Measurements from ENCODE around the gene BIRC3. TPM values are rescaled to one million over a fixed set of nuclear protein-coding genes. Genes with fewer than 3 reads are reported as not detected.
"Not testable (repeated sequence)": the region's sequence is repeated elsewhere in the genome, so short reads cannot be mapped to it uniquely, and the experiment has no call there.

Gene BIRC3
- total RNA-seq, 2 donors from 2014 or later = 41.7 to 53.6 TPM

DNA sequence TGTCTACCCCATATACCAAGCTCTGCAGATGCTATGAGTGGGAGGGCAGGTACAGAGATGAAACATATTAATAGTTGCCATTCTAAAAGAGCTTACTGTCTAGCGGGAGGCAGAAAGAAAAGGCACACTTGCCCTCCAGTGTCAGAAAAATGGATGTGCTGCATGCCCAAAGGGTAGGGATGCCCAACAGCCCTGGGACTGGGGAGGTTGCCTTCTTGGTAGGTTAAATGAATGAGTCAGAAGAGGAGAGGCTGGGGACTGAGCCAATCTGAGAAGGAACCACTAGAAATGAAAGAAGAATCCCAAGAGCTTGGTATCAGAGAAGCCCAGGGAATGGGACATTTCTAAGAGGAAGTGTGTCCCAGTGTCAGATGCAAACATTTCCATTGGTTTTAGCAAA is 1.2 kb downstream of the BIRC3 start:
- ATAC-seq = no peak
- intact Hi-C loops (cut with DNase I, micrococcal nuclease) = no loop called here
- DNase-seq = no peak

- no peak for DNase-seq
- intact Hi-C loops (cut with DNase I, micrococcal nuclease) = no loop called here
- ATAC-seq = no peak
These were observed 2.3 kb downstream of the BIRC3 start for GRCh38 chr11:102319544-102319943.

GRCh38 chr11:102320188-102320587 is 2.9 kb downstream of the BIRC3 start:
- DNase-seq (no peak), ATAC-seq (no peak)
- intact Hi-C loops (cut with DNase I, micrococcal nuclease) = no loop called here

GRCh38 chr11:102320679-102321078 is 3.4 kb downstream of the BIRC3 start:
- ATAC-seq (no peak), DNase-seq (no peak)
- intact Hi-C loops (cut with DNase I, micrococcal nuclease) = no loop called here

DNA sequence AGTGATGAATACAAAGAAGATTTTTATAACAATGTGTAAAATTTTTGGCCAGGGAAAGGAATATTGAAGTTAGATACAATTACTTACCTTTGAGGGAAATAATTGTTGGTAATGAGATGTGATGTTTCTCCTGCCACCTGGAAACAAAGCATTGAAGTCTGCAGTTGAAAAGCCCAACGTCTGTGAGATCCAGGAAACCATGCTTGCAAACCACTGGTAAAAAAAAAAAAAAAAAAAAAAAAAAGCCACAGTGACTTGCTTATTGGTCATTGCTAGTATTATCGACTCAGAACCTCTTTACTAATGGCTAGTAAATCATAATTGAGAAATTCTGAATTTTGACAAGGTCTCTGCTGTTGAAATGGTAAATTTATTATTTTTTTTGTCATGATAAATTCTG is 5.3 kb downstream of the BIRC3 start:
- DNase-seq = no peak
- intact Hi-C loops (cut with DNase I, micrococcal nuclease) = no loop called here
- ATAC-seq = no peak

GRCh38 chr11:102323542-102324251 is 6.4 kb downstream of the BIRC3 start:
- DNase-seq (no peak), ATAC-seq (no peak)
- intact Hi-C loops (cut with DNase I, micrococcal nuclease) = no loop called here

DNA sequence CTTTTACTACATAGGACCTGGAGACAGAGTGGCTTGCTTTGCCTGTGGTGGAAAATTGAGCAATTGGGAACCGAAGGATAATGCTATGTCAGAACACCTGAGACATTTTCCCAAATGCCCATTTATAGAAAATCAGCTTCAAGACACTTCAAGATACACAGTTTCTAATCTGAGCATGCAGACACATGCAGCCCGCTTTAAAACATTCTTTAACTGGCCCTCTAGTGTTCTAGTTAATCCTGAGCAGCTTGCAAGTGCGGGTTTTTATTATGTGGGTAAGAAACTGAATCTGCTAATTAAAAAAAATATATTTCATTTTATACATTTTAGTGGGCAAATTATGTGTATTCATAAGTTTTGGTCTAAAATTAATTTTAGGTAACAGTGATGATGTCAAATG is 7.8 kb downstream of the BIRC3 start:
- intact Hi-C loops (cut with DNase I, micrococcal nuclease) = no loop called here
- ATAC-seq = no peak

DNA sequence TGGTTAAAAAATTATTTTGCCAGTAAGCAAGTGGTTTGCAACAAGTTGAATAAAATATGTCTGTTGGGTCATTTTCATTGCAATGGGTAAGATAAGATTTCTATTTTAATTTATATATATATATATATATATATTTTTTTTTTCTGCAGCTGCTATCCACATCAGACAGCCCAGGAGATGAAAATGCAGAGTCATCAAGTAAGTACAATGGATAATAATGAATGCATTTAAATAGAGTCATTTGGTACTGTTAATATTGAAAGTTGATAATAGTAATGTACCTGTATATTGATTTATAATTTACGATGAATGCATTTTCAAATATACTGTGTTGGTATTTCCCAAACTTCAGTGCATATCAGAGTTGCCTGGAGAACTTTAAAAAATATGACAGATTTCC is 11.5 kb downstream of the BIRC3 start:
- DNase-seq (no peak), ATAC-seq (no peak)
- intact Hi-C loops (cut with DNase I, micrococcal nuclease) = no loop called here

More for the DNA sequence above, 7.8 kb downstream of the BIRC3 start:
- no peak for DNase-seq

DNA sequence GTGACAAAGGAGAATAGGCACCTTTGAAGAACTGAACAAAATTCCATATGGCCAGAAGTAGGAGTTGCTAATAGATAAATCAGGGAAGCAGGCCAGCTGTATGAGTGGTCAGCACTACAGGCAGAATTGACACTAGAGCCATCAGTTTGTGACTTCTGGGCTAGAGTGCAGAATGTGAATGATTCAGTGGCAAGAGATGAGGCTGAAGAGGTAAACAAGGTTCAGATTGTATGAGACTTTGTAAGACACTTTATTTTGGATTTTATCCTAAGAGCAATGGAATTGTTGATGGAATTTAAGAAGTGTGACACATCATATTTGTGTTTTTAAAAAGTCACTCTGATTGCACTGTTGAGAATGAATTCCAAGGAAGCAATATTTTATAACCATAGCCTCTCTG is 12.9 kb downstream of the BIRC3 start:
- intact Hi-C loops (cut with DNase I, micrococcal nuclease) = loop anchor here in 1 of 2 donors (10.0 kb wide), 1 partner anchor 335 kb away; no protein-coding TSS in a partner anchor
- DNase-seq = no peak
- ATAC-seq = no peak

DNA sequence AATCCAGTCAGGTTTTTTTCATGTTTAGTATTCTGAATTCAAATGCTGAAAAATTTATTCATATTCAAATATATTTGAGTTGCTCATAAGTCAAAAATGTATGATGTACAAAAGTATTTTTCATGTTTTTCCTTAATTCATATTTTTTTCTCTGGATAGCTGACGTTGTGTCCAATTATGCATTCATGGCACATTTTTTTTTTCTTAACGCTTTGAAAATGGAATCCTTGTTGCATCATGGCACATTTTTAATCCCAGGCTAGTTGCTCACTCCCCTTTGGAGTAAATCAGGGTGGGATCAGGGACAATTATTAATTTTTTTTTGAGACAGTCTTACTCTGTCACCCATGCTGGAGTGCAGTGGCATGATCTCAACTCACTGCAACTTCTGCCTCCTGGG is 14.1 kb downstream of the BIRC3 start:
- ATAC-seq (no peak), DNase-seq (no peak)
- intact Hi-C loops (cut with DNase I, micrococcal nuclease) = loop anchor here in 1 of 2 donors (10.0 kb wide), 1 partner anchor 333 kb away; no protein-coding TSS in a partner anchor

- peak; percentile 96 for ATAC-seq
- no peak for DNase-seq
These were observed 15.3 kb downstream of the BIRC3 start for GRCh38 chr11:102332611-102332994.

GRCh38 chr11:102338479-102339010 is 21.3 kb downstream of the BIRC3 start:
- ATAC-seq (peak; percentile 38), DNase-seq (no peak)
- intact Hi-C loops (cut with DNase I, micrococcal nuclease) = loop anchor here in 1 of 2 donors (10.0 kb wide), 1 partner anchor 326 kb away; no protein-coding TSS in a partner anchor

More at GRCh38 chr11:102332611-102332994, 15.3 kb downstream of the BIRC3 start:
- intact Hi-C loops (cut with DNase I, micrococcal nuclease) = loop anchor here in 1 of 2 donors (10.0 kb wide), 1 partner anchor 332 kb away; no protein-coding TSS in a partner anchor

DNA sequence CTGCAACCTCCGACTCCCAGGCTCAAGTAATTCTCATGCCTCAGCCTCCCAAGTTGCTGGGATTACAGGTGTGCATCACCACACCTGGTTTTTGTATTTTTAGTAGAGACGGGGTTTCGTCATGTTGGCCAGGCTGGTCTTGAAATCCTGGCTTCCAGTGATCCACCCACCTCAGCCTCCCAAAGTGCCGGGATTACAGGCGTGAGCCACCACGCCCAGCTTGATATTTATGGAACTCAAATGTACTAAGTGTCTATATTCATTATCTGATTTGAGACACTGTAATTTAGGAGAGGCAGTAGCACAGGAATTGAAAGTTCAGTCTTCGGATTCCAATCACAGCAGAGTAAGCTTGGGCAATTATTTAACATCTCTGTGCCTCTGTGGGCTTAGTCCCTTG is 24.0 kb downstream of the BIRC3 start:
- peak; percentile 24 for ATAC-seq
- intact Hi-C loops (cut with DNase I, micrococcal nuclease) = loop anchor here in 1 of 2 donors (5.0 to 10.0 kb wide), 3 partner anchors 47 to 271 kb away; no protein-coding TSS in a partner anchor
- DNase-seq = not testable (repeated sequence)

DNA sequence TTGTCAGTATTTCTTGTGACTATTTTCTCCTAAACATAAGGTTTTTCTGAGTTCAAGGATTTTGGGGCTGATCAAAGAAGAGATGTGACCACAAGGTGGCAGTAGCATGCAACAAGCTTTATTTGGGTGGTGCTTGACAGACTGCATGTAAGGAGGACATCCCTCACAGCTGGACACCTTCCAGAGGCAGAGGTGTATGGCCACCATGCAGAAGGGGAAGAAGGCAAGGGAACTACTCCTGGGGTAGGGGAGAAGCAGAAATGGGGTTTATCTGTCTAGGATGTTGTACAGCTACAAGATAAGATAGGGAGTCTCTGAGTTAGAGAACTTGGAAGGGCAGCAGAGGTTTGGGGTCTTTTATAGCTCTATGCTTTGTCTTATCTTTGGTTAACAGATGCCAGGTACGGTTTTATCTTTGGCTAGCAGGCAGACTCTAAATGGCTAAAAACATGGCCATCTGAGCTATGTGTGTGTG is 24.6 kb downstream of the BIRC3 start:
- intact Hi-C loops (cut with DNase I, micrococcal nuclease) = loop anchor here in 1 of 2 donors (5.0 to 10.0 kb wide), 3 partner anchors 47 to 270 kb away; no protein-coding TSS in a partner anchor

GRCh38 chr11:102343809-102344208 is 26.5 kb downstream of the BIRC3 start:
- intact Hi-C loops (cut with DNase I, micrococcal nuclease) = loop anchor here in 1 of 2 donors (5.0 to 10.0 kb wide), 3 partner anchors 49 to 268 kb away; no protein-coding TSS in a partner anchor
- ATAC-seq (no peak), DNase-seq (no peak)

More for the DNA sequence above, 24.6 kb downstream of the BIRC3 start:
- DNase-seq = peak; percentile 74 to 80
- peak; percentile 79 for ATAC-seq

DNA sequence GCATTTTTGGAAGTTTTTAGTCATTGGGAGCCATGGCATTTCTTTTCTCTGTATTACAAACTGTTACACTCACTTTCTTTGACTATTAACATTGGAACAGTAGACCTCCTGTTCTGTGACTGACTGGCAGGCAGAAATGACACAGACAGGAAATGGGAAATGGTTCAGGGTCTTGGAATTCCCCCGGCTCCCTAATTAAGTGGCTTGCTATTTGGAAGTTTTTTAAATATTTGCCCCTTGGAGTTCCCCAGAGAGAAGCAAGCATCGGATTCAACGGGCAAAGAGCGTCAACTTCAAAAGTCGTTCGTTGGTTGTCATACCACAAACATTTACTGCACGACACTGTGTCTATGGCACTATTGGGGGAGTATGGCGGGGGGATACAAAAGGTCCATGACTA is 28.6 kb downstream of the BIRC3 start:
- no peak for ATAC-seq
- intact Hi-C loops (cut with DNase I, micrococcal nuclease) = loop anchor here in 1 of 2 donors (10.0 kb wide), 1 partner anchor 51 kb away; no protein-coding TSS in a partner anchor
- DNase-seq = no peak

DNA sequence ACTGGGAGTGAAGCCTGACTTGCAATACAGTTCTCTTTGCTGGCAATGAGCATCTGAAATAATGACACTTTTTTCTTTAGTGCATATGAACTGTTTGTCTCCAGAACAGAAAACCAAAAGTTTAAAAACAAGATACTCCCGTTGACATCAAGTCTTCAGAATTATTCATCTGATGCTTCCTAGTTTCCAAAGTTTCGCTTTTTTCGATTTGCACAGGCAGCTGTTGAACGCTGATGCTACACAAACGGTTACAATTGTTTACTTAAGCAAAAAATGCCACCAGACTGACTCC is 29.1 kb downstream of the BIRC3 start:
- ATAC-seq (no peak), DNase-seq (no peak)
- intact Hi-C loops (cut with DNase I, micrococcal nuclease) = loop anchor here in 1 of 2 donors (10.0 kb wide), 1 partner anchor 52 kb away; no protein-coding TSS in a partner anchor

- DNase-seq = peak; percentile 88 to 98
- intact Hi-C loops (cut with DNase I, micrococcal nuclease) = loop anchor here in 1 of 2 donors (10.0 kb wide), 1 partner anchor 52 kb away; no protein-coding TSS in a partner anchor
- ATAC-seq = peak; percentile 95
These were observed 29.6 kb downstream of the BIRC3 start, which contains the start of gene BIRC2 for GRCh38 chr11:102346748-102347461. TSS of gene BIRC2 (plus strand) at chr11:102347214. CDS start at chr11:102349855, 2,641 bp downstream.

All from left colon (tissue), 2 donors.